ENCODE measurements around the gene EIF3F. TPM values are rescaled to one million over a fixed set of nuclear protein-coding genes. Genes with fewer than 3 reads are reported as not detected.

The EIF3F gene
- total RNA-seq, 1 experiment from 2014 or later: 309 TPM

DNA sequence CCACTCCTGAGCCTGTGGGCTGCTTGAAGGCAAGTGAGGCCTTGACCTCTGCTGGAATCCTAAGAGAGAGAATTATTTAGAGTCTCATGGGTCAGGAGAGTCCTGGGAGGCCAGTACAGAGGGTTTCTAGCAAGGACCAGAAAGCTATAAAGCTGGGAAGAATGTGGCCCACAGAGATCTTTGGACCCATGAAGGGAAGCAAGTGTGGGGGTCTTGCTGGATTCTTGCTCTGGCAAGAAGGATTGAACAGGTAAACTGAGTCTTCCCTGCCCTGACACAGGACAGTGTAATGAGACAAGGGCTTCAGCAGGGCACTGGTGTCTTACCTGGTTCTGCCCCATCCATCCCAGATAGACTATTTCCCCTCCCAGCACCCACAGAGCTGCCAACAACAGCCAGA is 18.4 kb downstream of the EIF3F start:
- BruUV-seq (replicated peaks): no TSS peak
- Mint-ChIP-seq H3K27me3 (ENCODE audit: insufficient read depth, unreplicated experiment) (peaks cover 9% of the 10 kb centered on the region), H3K27ac (ENCODE audit: low read depth, unreplicated experiment) (no peak overlapping the region), H3K4me3 (ENCODE audit: unreplicated experiment) (no peak overlapping the region), H3K4me1 (ENCODE audit: insufficient read depth, unreplicated experiment) (no peaks in the 10 kb centered on the region), H3K9me3 (ENCODE audit: unreplicated experiment) (no peaks in the 10 kb centered on the region), H3K36me3 (ENCODE audit: insufficient read depth, unreplicated experiment) (peaks cover 10% of the 10 kb centered on the region)
- ChIA-PET POLR2A (interaction anchor here (1.2 to 1.6 kb wide), 3 partner anchors 87 to 113 kb away, joined by 4 to 10 read pairs (median 7); no protein-coding TSS in a partner anchor), CTCF (interaction anchor here (0.5 to 16.2 kb wide), 33 partner anchors 9 to 1502 kb away, joined by 3 to 675 read pairs (median 5); partner anchors contain the start of genes EIF3F and LMO1)
- no peak for DNase-seq (ENCODE audit: unreplicated experiment)
- TF ChIP-seq, protein P1, sequence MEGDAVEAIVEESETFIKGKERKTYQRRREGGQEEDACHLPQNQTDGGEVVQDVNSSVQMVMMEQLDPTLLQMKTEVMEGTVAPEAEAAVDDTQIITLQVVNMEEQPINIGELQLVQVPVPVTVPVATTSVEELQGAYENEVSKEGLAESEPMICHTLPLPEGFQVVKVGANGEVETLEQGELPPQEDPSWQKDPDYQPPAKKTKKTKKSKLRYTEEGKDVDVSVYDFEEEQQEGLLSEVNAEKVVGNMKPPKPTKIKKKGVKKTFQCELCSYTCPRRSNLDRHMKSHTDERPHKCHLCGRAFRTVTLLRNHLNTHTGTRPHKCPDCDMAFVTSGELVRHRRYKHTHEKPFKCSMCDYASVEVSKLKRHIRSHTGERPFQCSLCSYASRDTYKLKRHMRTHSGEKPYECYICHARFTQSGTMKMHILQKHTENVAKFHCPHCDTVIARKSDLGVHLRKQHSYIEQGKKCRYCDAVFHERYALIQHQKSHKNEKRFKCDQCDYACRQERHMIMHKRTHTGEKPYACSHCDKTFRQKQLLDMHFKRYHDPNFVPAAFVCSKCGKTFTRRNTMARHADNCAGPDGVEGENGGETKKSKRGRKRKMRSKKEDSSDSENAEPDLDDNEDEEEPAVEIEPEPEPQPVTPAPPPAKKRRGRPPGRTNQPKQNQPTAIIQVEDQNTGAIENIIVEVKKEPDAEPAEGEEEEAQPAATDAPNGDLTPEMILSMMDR (IDR thresholded peaks at IDR 0.05; ENCODE audit: unreplicated experiment): no peak
- intact Hi-C loops (cut with micrococcal nuclease): loop anchor here (10.0 kb wide), 1 partner anchor 559 kb away; no protein-coding TSS in a partner anchor

DNA sequence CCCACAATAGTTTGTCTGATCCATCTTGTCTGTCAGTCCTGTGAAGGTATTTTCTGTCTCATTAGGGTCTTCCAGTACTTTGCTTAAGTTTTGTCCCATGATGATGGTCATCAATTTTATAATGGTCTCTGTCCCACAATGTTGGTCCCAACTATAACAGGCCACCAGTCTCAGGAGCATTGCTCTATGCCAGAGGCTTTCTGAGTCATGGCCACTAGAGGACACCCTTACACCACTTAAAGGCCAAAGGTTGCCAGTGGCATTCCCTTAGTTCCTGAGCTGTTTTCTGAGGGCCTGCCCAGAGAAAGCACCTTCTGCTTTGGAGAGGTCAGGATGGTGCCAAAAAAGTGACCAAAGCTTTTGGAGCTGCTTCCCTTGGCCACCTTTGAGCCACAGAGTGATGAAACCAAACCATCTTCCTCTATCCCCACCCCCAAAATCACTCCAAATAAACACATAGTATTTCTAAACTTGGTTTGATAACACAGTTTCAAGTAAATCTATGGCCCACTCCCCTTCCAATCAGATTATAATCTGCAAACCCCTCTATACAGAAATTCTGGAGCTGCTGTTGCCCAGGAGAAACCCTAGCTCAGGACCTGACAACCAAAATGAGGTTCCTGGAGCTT is 19.3 kb downstream of the EIF3F start:
- H3K36me3 Mint-ChIP-seq (ENCODE audit: insufficient read depth, unreplicated experiment): peaks cover under 1% of the 10 kb centered on the region
- no peak overlapping the region for H3K4me3 Mint-ChIP-seq (ENCODE audit: unreplicated experiment)
- no peak overlapping the region for H3K27ac Mint-ChIP-seq (ENCODE audit: low read depth, unreplicated experiment)
- DNase-seq (ENCODE audit: unreplicated experiment): peak; percentile 72
- H3K27me3 Mint-ChIP-seq (ENCODE audit: insufficient read depth, unreplicated experiment): peaks cover 11% of the 10 kb centered on the region
- no TSS peak for BruUV-seq (replicated peaks)
- TF ChIP-seq, protein P1 (IDR thresholded peaks at IDR 0.05; ENCODE audit: unreplicated experiment): peak; percentile 94
- ChIA-PET POLR2A (interaction anchor here (0.6 to 1.6 kb wide), 6 partner anchors 9 to 179 kb away, joined by 3 to 10 read pairs (median 5); no protein-coding TSS in a partner anchor), CTCF (interaction anchor here (0.6 to 16.2 kb wide), 58 partner anchors 8 to 1469 kb away, joined by 3 to 675 read pairs (median 5); partner anchors contain the start of genes EIF3F and LMO1)
- H3K9me3 Mint-ChIP-seq (ENCODE audit: unreplicated experiment): no peaks in the 10 kb centered on the region
- intact Hi-C loops (cut with micrococcal nuclease): loop anchor here (1.0 to 10.0 kb wide), 5 partner anchors 27 to 558 kb away; no protein-coding TSS in a partner anchor
- H3K4me1 Mint-ChIP-seq (ENCODE audit: insufficient read depth, unreplicated experiment): no peaks in the 10 kb centered on the region

DNA sequence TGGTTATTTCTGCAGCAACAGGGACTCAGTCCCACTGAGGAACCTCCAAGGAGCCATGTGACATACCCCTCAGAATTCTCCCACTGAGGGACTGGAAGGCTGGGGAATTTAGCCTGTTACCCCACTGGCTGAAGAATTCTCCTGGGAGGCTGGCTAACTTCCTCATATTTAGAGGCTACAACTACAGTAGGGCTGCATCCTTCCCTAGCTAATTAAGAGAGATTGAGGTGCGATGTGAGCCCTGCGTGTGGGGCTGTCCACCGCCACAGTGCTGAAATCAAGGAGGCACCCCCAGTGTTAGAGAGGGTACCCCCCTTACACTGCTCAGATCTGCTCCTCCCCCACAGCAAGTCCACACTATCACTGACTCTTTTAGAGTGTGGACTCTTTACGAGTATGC is 21.1 kb downstream of the EIF3F start:
- H3K4me3 Mint-ChIP-seq (ENCODE audit: unreplicated experiment): no peak overlapping the region
- no peak overlapping the region for H3K27ac Mint-ChIP-seq (ENCODE audit: low read depth, unreplicated experiment)
- H3K36me3 Mint-ChIP-seq (ENCODE audit: insufficient read depth, unreplicated experiment): no peaks in the 10 kb centered on the region
- DNase-seq (ENCODE audit: unreplicated experiment): no peak
- ChIA-PET POLR2A (no interaction called here), CTCF (interaction anchor here (0.5 to 16.2 kb wide), 9 partner anchors 13 to 99 kb away, joined by 3 to 675 read pairs (median 12); partner anchors contain the start of gene EIF3F)
- TF ChIP-seq, protein P1 (IDR thresholded peaks at IDR 0.05; ENCODE audit: unreplicated experiment): no peak
- BruUV-seq (replicated peaks): no TSS peak
- intact Hi-C loops (cut with micrococcal nuclease): loop anchor here (10.0 kb wide), 1 partner anchor 557 kb away; no protein-coding TSS in a partner anchor
- no peaks in the 10 kb centered on the region for H3K9me3 Mint-ChIP-seq (ENCODE audit: unreplicated experiment)
- no peaks in the 10 kb centered on the region for H3K4me1 Mint-ChIP-seq (ENCODE audit: insufficient read depth, unreplicated experiment)
- H3K27me3 Mint-ChIP-seq (ENCODE audit: insufficient read depth, unreplicated experiment): peaks cover 11% of the 10 kb centered on the region

DNA sequence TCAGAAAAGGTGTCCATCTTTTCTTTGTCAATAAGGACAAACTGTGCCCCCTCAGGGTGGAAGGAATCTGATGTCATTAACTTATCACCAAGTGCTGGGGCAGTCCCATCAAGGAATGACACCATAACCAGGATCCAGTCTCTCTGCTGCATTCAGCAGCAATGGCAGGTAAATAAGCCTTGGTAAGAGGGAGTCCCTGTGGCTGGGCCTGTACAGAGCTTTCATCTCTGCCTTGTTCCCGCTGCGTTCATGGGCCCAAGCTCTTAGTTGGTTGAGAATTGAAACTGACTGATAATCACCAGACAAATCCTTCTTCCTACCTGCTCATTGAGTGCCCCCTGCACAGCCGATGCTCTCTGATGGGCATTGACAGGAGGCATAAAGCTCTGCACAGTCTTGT is 22.7 kb downstream of the EIF3F start:
- DNase-seq (ENCODE audit: unreplicated experiment): no peak
- POLR2A ChIA-PET: interaction anchor here (1.1 kb wide), 1 partner anchor 84 kb away, joined by 3 read pairs; no protein-coding TSS in a partner anchor
- H3K4me3 Mint-ChIP-seq (ENCODE audit: unreplicated experiment): no peak overlapping the region
- H3K36me3 Mint-ChIP-seq (ENCODE audit: insufficient read depth, unreplicated experiment): no peaks in the 10 kb centered on the region
- BruUV-seq (replicated peaks): no TSS peak
- intact Hi-C loops (cut with micrococcal nuclease): loop anchor here (10.0 kb wide), 1 partner anchor 555 kb away; no protein-coding TSS in a partner anchor
- no peaks in the 10 kb centered on the region for H3K9me3 Mint-ChIP-seq (ENCODE audit: unreplicated experiment)
- H3K27ac Mint-ChIP-seq (ENCODE audit: low read depth, unreplicated experiment): no peak overlapping the region
- CTCF ChIA-PET: interaction anchor here (1.4 to 16.2 kb wide), 3 partner anchors 25 to 95 kb away, joined by 3 to 675 read pairs (median 114); no protein-coding TSS in a partner anchor
- H3K27me3 Mint-ChIP-seq (ENCODE audit: insufficient read depth, unreplicated experiment): peaks cover 11% of the 10 kb centered on the region
- TF ChIP-seq, protein P1 (IDR thresholded peaks at IDR 0.05; ENCODE audit: unreplicated experiment): no peak
- no peaks in the 10 kb centered on the region for H3K4me1 Mint-ChIP-seq (ENCODE audit: insufficient read depth, unreplicated experiment)

Data from MCF 10A (cell line).